CD14-positive monocyte (primary cell): ENCODE data around the gene CCDC40. TPM values are rescaled to one million over a fixed set of nuclear protein-coding genes. Genes with fewer than 3 reads are reported as not detected.

Experiments used
- DNase-seq, 3 donors: peaks; one replicate each; pipeline ENCODE4 v3.0.0-alpha.2; 2011 to 2022
- H2AFZ ChIP-seq: 2 replicates; pipeline ENCODE4 v1.6.0; 2012; ENCODE audit warnings: mild to moderate bottlenecking, low read depth, low read length, inconsistent platforms; ENCODE audit not compliant: insufficient read depth, poor library complexity, severe bottlenecking
- H3K27ac ChIP-seq, 2 donors: 1 replicate in 1 of 2; 2 replicates in 1 of 2; pipeline ENCODE4 v1.5.1; 2012 to 2013; ENCODE audit warnings: low read length in 2 of 2, control low read depth in 1 of 2, inconsistent platforms in 1 of 2, low read depth in 1 of 2, mild to moderate bottlenecking in 1 of 2
- H3K27me3 ChIP-seq, 2 donors: one replicate each; pipeline versions ENCODE4 v1.6.0 to v1.6.1; 2011 to 2013; ENCODE audit warnings: low read length in 2 of 2; ENCODE audit not compliant: control insufficient read depth in 2 of 2, insufficient read depth in 2 of 2
- H3K36me3 ChIP-seq, 2 donors: replicated peaks in 1 of 2; 1 replicate in 1 of 2; 2 replicates in 1 of 2; pipeline versions ENCODE4 v1.5.1 to v1.6.1; 2012 to 2013; ENCODE audit warnings: low read length in 2 of 2, control low read depth in 1 of 2, inconsistent platforms in 1 of 2, mild to moderate bottlenecking in 1 of 2; ENCODE audit not compliant: insufficient read depth in 2 of 2, control insufficient read depth in 1 of 2
- H3K4me1 ChIP-seq, 2 donors: 1 replicate in 1 of 2; 2 replicates in 1 of 2; pipeline versions ENCODE4 v1.5.1 to v1.6.1; 2012 to 2013; ENCODE audit warnings: low read length in 2 of 2, control low read depth in 1 of 2, inconsistent platforms in 1 of 2, mild to moderate bottlenecking in 1 of 2, moderate library complexity in 1 of 2; ENCODE audit not compliant: insufficient read depth in 2 of 2, control insufficient read depth in 1 of 2
- H3K4me2 ChIP-seq: replicated peaks from 2 replicates; pipeline ENCODE3; 2012; ENCODE audit warnings: low read length, moderate library complexity, mild to moderate bottlenecking; ENCODE audit not compliant: poor library complexity, severe bottlenecking; ENCODE audit errors: extremely low read depth
- H3K4me3 ChIP-seq, 3 experiments: fragments of 200-600 bp in 1 of 3; sonication (generic) in 1 of 3; replicated peaks in 1 of 3; 1 replicate in 2 of 3; 2 replicates in 1 of 3; pipeline ENCODE4 v1.5.1; 2011 to 2013; ENCODE audit warnings: low read length in 3 of 3, mild to moderate bottlenecking in 3 of 3, control low read depth in 2 of 3, low read depth in 2 of 3, inconsistent platforms in 1 of 3, moderate library complexity in 1 of 3
- H3K79me2 ChIP-seq: 2 replicates; pipeline ENCODE4 v1.6.0; 2012; ENCODE audit warnings: mild to moderate bottlenecking, control low read depth, inconsistent platforms, low read length, moderate library complexity; ENCODE audit not compliant: insufficient read depth
- H3K9ac ChIP-seq: 2 replicates; pipeline ENCODE4 v1.6.0; 2017; ENCODE audit warnings: low read length, mild to moderate bottlenecking; ENCODE audit not compliant: insufficient read depth, poor library complexity, severe bottlenecking
- H3K9me3 ChIP-seq, 2 donors: replicated peaks in 1 of 2; 1 replicate in 1 of 2; 2 replicates in 1 of 2; pipeline versions ENCODE4 v1.5.1 to v1.6.1; 2012 to 2013; ENCODE audit warnings: low read length in 2 of 2, control low read depth in 1 of 2; ENCODE audit not compliant: control insufficient read depth in 1 of 2, insufficient read depth in 1 of 2
- H4K20me1 ChIP-seq: 2 replicates; pipeline ENCODE4 v1.6.0; 2012; ENCODE audit warnings: mild to moderate bottlenecking, low read length, control low read depth, moderate library complexity; ENCODE audit not compliant: insufficient read depth
- H3K27ac Mint-ChIP-seq, 7 donors: one replicate each; pipeline ENCODE4 v1.8.0; 2020; ENCODE audit warnings: mild to moderate bottlenecking in 7 of 7, mixed read lengths in 7 of 7, moderate library complexity in 6 of 7, inconsistent platforms in 2 of 7
- H3K27me3 Mint-ChIP-seq, 3 donors: one replicate each; pipeline ENCODE4 v1.8.0; 2021 to 2022; ENCODE audit warnings: low read depth in 3 of 3, mild to moderate bottlenecking in 3 of 3, mixed read lengths in 3 of 3, moderate library complexity in 3 of 3, inconsistent platforms in 1 of 3
- H3K36me3 Mint-ChIP-seq, 2 donors: one replicate each; pipeline ENCODE4 v1.8.0; 2020; ENCODE audit warnings: mixed read lengths in 2 of 2, inconsistent platforms in 1 of 2, mild to moderate bottlenecking in 1 of 2
- H3K4me1 Mint-ChIP-seq: one replicate; pipeline ENCODE4 v1.8.0; 2020; ENCODE audit warnings: mild to moderate bottlenecking, mixed read lengths
- H3K4me3 Mint-ChIP-seq, 2 donors: one replicate each; pipeline ENCODE4 v1.8.0; 2020; ENCODE audit warnings: mild to moderate bottlenecking in 2 of 2, mixed read lengths in 2 of 2, moderate library complexity in 1 of 2
- H3K9me3 Mint-ChIP-seq, 7 donors: one replicate each; pipeline ENCODE4 v1.8.0; 2020 to 2022; ENCODE audit warnings: mixed read lengths in 7 of 7, mild to moderate bottlenecking in 6 of 7, moderate library complexity in 6 of 7, inconsistent platforms in 2 of 7
- CTCF ChIP-seq: fragments of 200-600 bp; IDR thresholded peaks from one replicate; pipeline ENCODE4 v1.8.0; 2022; ENCODE audit warnings: antibody characterized with exemption, mild to moderate bottlenecking
- WGBS: methylation state at CpG from one replicate; pipeline ENCODE4 v1.1.5; 2013; ENCODE audit warnings: missing lambda C conversion rate; ENCODE audit not compliant: insufficient coverage; 5-methylcytosine and 5-hydroxymethylcytosine counted together
- intact Hi-C, 2 donors: fragments of 100-400 bp; cut with micrococcal nuclease; formaldehyde crosslinking; loops; one replicate each; pipeline versions ENCODE4 v1.15.0 to v1.15.1; 2023
- polyA plus RNA-seq, 3 donors: library from polyadenylated mRNA; depleted of rRNA in 1 of 3; unstranded in 2 of 3; stranded (reverse) in 1 of 3; fragments of 300-500 nt in 2 of 3; fragments of >200 nt in 1 of 3; fragmentation: Illumina TruSeq in 2 of 3; gene quantifications; 1 replicate in 2 of 3; 2 replicates in 1 of 3; pipeline ENCODE4 v1.2.3, GENCODE V29; 2012 to 2021

CCDC40 gene
- polyA plus RNA-seq, 3 donors: 0.21 to 0.27 TPM; not detected in 1

- Mint-ChIP-seq H3K4me1 (peaks cover 32% of the 10 kb centered on the region), H3K27ac (no peak overlapping the region), H3K36me3 (no peaks in the 10 kb centered on the region), H3K27me3 (peaks cover 0 to 7% (median 5%) of the 10 kb centered on the region in 3 donors), H3K9me3 (no peaks in the 10 kb centered on the region), H3K4me3 (no peak overlapping the region)
- Histone ChIP-seq H3K4me2 (no peak overlapping the region), H3K9me3 (no peaks in the 10 kb centered on the region), H3K4me3 (no peak overlapping the region), H3K27me3 (no peaks in the 10 kb centered on the region), H3K27ac (no peak overlapping the region), H4K20me1 (no peaks in the 10 kb centered on the region), H3K9ac (no peak overlapping the region), H3K36me3 (no peaks in the 10 kb centered on the region), H3K4me1 (peaks cover 10 to 11% of the 10 kb centered on the region in 2 donors), H3K79me2 (no peaks in the 10 kb centered on the region), H2AFZ (no peak overlapping the region)
- DNase-seq: no peak
- WGBS: 97% methylated on average over 26 of the region's 31 CpGs
- intact Hi-C loops: no loop called here
- no peak for TF ChIP-seq CTCF
Measured at GRCh38 chr17:80067393-80067986, 31.0 kb downstream of the CCDC40 start.

- Histone ChIP-seq H3K27ac (no peak overlapping the region), H3K9ac (no peak overlapping the region), H4K20me1 (no peaks in the 10 kb centered on the region), H2AFZ (no peak overlapping the region), H3K9me3 (no peaks in the 10 kb centered on the region), H3K27me3 (no peaks in the 10 kb centered on the region), H3K79me2 (no peaks in the 10 kb centered on the region), H3K4me1 (peaks cover 10 to 11% of the 10 kb centered on the region in 2 donors), H3K4me3 (no peak overlapping the region), H3K36me3 (no peaks in the 10 kb centered on the region), H3K4me2 (no peak overlapping the region)
- Mint-ChIP-seq H3K27ac (peak overlapping the region in 1 of 7 donors; percentile 36), H3K27me3 (peaks cover 0 to 7% (median 7%) of the 10 kb centered on the region in 3 donors), H3K4me3 (no peak overlapping the region), H3K4me1 (peaks cover 29% of the 10 kb centered on the region), H3K36me3 (no peaks in the 10 kb centered on the region), H3K9me3 (no peaks in the 10 kb centered on the region)
- intact Hi-C loops: no loop called here
- DNase-seq: no peak
- TF ChIP-seq CTCF: no peak
- 96% methylated on average over 12 of the region's 23 CpGs for WGBS
Measured at GRCh38 chr17:80068301-80069222, 32.1 kb downstream of the CCDC40 start.
